CD8-positive, alpha-beta memory T cell (primary cell): ENCODE results near the gene GSTM3. TPM values are rescaled to one million over a fixed set of nuclear protein-coding genes. Genes with fewer than 3 reads are reported as not detected.
A peak's percentile ranks its signal among the peaks of the same experiment; 100 is the strongest.
"Not testable (repeated sequence)": the region's sequence is repeated elsewhere in the genome, so short reads cannot be mapped to it uniquely, and the experiment has no call there.

Source experiments
- CTCF ChIA-PET: fragments of 350-600 bp; sonication (Branson Sonifier 250); formaldehyde crosslinking; loops from one replicate; lab custom pipeline; 2021; ENCODE audit warnings: antibody characterized with exemption; lab: Charles Lee
- POLR2A ChIA-PET: fragments of 350-600 bp; sonication (Branson Sonifier 250); formaldehyde crosslinking; loops from one replicate; lab custom pipeline; 2021; ENCODE audit warnings: antibody characterized with exemption; lab: Charles Lee
- DNase-seq, 5 donors: peaks; one replicate each; pipeline versions ENCODE4 v3.0.0 to v3.0.0-alpha.2; 2020 to 2022; ENCODE audit warnings: mixed read lengths in 1 of 5
- H3K27ac ChIP-seq: one replicate; pipeline ENCODE4 v1.7.0; 2013; ENCODE audit warnings: low read depth, mild to moderate bottlenecking, low read length, moderate library complexity
- H3K27me3 ChIP-seq: 2 replicates; pipeline ENCODE4 v1.7.0; 2013; ENCODE audit warnings: low read length, mild to moderate bottlenecking; ENCODE audit not compliant: insufficient read depth, poor library complexity, severe bottlenecking
- H3K36me3 ChIP-seq: 2 replicates; pipeline ENCODE4 v1.7.0; 2013; ENCODE audit warnings: mild to moderate bottlenecking, low read length, moderate library complexity; ENCODE audit not compliant: insufficient read depth
- H3K4me1 ChIP-seq: 2 replicates; pipeline ENCODE4 v1.7.0; 2013; ENCODE audit warnings: mild to moderate bottlenecking, low read length, moderate library complexity; ENCODE audit not compliant: insufficient read depth
- H3K4me3 ChIP-seq: 2 replicates; pipeline ENCODE4 v1.7.0; 2013; ENCODE audit warnings: mild to moderate bottlenecking, low read length
- H3K9me3 ChIP-seq: 2 replicates; pipeline ENCODE4 v1.7.0; 2013; ENCODE audit warnings: mild to moderate bottlenecking, low read length
- H3K27ac Mint-ChIP-seq, 8 donors: one replicate each; pipeline ENCODE4 v1.8.0; 2020 to 2021; ENCODE audit warnings: mixed read lengths in 8 of 8, mild to moderate bottlenecking in 6 of 8, inconsistent platforms in 3 of 8, moderate library complexity in 3 of 8
- H3K27me3 Mint-ChIP-seq, 2 donors: one replicate each; pipeline ENCODE4 v1.8.0; 2020 to 2021; ENCODE audit warnings: mixed read lengths in 2 of 2, mild to moderate bottlenecking in 1 of 2, moderate library complexity in 1 of 2
- H3K36me3 Mint-ChIP-seq, 3 donors: one replicate each; pipeline ENCODE4 v1.8.0; 2020 to 2021; ENCODE audit warnings: mixed read lengths in 3 of 3, inconsistent platforms in 1 of 3, mild to moderate bottlenecking in 1 of 3
- H3K4me1 Mint-ChIP-seq, 3 donors: one replicate each; pipeline ENCODE4 v1.8.0; 2020 to 2021; ENCODE audit warnings: mixed read lengths in 3 of 3, inconsistent platforms in 1 of 3, mild to moderate bottlenecking in 1 of 3
- H3K4me3 Mint-ChIP-seq, 7 donors: one replicate each; pipeline ENCODE4 v1.8.0; 2020 to 2021; ENCODE audit warnings: mixed read lengths in 7 of 7, mild to moderate bottlenecking in 6 of 7, moderate library complexity in 4 of 7, inconsistent platforms in 2 of 7
- H3K9me3 Mint-ChIP-seq, 5 donors: one replicate each; pipeline ENCODE4 v1.8.0; 2020 to 2022; ENCODE audit warnings: mixed read lengths in 5 of 5, mild to moderate bottlenecking in 3 of 5, moderate library complexity in 2 of 5, inconsistent platforms in 1 of 5
- polyA plus RNA-seq: library from polyadenylated mRNA; unstranded; fragments of 300-500 nt; fragmentation: Illumina TruSeq; gene quantifications from one replicate; pipeline ENCODE4 v1.2.3, GENCODE V29; 2021
- total RNA-seq, 2 experiments: library from RNA; stranded (reverse); gene quantifications; one replicate each; pipeline ENCODE4 v1.2.3, GENCODE V29; 2021

GSTM3 gene
- total and polyA plus RNA-seq, 3 experiments from 2014 or later, result 7.2 to 23.1 (median 7.5) TPM

GRCh38 chr1:109757936-109758786 is 17.3 kb upstream of the GSTM3 start:
- peak in 1 of 5 donors; percentile 27 for DNase-seq
- H3K27me3 Mint-ChIP-seq, result peaks cover 0 to 3% of the 10 kb centered on the region in 2 donors
- no peaks in the 10 kb centered on the region for H3K4me1 Mint-ChIP-seq
- no peaks in the 10 kb centered on the region for H3K9me3 ChIP-seq
- no peaks in the 10 kb centered on the region for H3K27me3 ChIP-seq
- H3K36me3 ChIP-seq, result no peaks in the 10 kb centered on the region
- H3K4me1 ChIP-seq, result no peaks in the 10 kb centered on the region
- POLR2A ChIA-PET, result no interaction called here
- H3K27ac Mint-ChIP-seq, result no peak overlapping the region
- H3K9me3 Mint-ChIP-seq, result no peaks in the 10 kb centered on the region
- no peak overlapping the region for H3K4me3 Mint-ChIP-seq
- H3K36me3 Mint-ChIP-seq, result no peaks in the 10 kb centered on the region
- CTCF ChIA-PET, result no interaction called here
- no peak overlapping the region for H3K4me3 ChIP-seq
- no peak overlapping the region for H3K27ac ChIP-seq

- no peaks in the 10 kb centered on the region for H3K27me3 ChIP-seq
- Mint-ChIP-seq H3K27ac (no peak overlapping the region), H3K9me3 (no peaks in the 10 kb centered on the region), H3K4me3 (no peak overlapping the region), H3K4me1 (no peaks in the 10 kb centered on the region), H3K36me3 (no peaks in the 10 kb centered on the region), H3K27me3 (peaks cover 6 to 8% of the 10 kb centered on the region in 2 donors)
- CTCF ChIA-PET, result no interaction called here
- H3K4me3 ChIP-seq, result no peak overlapping the region
- no peaks in the 10 kb centered on the region for H3K36me3 ChIP-seq
- H3K4me1 ChIP-seq, result no peaks in the 10 kb centered on the region
- POLR2A ChIA-PET, result interaction anchor here (0.6 kb wide), 1 partner anchor 211 kb away, joined by 3 read pairs; no protein-coding TSS in a partner anchor
- DNase-seq, result peak in 1 of 5 donors; percentile 15
- H3K27ac ChIP-seq, result no peak overlapping the region
- no peaks in the 10 kb centered on the region for H3K9me3 ChIP-seq
Observed at GRCh38 chr1:109756848-109757521, 16.1 kb upstream of the GSTM3 start.

GRCh38 chr1:109756325-109756724 is 15.5 kb upstream of the GSTM3 start:
- CTCF ChIA-PET, H3K36me3 Mint-ChIP-seq, H3K36me3 ChIP-seq, H3K9me3 Mint-ChIP-seq, H3K4me1 Mint-ChIP-seq, H3K4me3 ChIP-seq, H3K27me3 ChIP-seq, H3K4me1 ChIP-seq, H3K4me3 Mint-ChIP-seq, H3K27ac ChIP-seq, H3K9me3 ChIP-seq: not testable (repeated sequence)
- POLR2A ChIA-PET, result interaction anchor here (0.6 kb wide), 1 partner anchor 210 kb away, joined by 3 read pairs; no protein-coding TSS in a partner anchor
- H3K27ac Mint-ChIP-seq, result peak overlapping the region in 1 of 8 donors; percentile 19
- peak in 1 of 5 donors; percentile 13 for DNase-seq
- peaks cover 11 to 13% of the 10 kb centered on the region in 2 donors for H3K27me3 Mint-ChIP-seq

GRCh38 chr1:109754738-109755137 is 13.9 kb upstream of the GSTM3 start:
- CTCF ChIA-PET, result interaction anchor here (1.7 kb wide), 1 partner anchor 230 kb away, joined by 6 read pairs; the partner anchor contains the start of gene AHCYL1

GRCh38 chr1:109751531-109752260 is 10.9 kb upstream of the GSTM3 start:
- Mint-ChIP-seq H3K27ac (no peak overlapping the region), H3K9me3 (no peaks in the 10 kb centered on the region), H3K4me3 (no peak overlapping the region), H3K4me1 (no peaks in the 10 kb centered on the region), H3K27me3 (peaks cover 27 to 33% of the 10 kb centered on the region in 2 donors), H3K36me3 (no peaks in the 10 kb centered on the region)
- H3K4me3 ChIP-seq, result no peak overlapping the region
- no peaks in the 10 kb centered on the region for H3K4me1 ChIP-seq
- H3K36me3 ChIP-seq, result no peaks in the 10 kb centered on the region
- DNase-seq, result peak in 1 of 5 donors; percentile 18
- no peaks in the 10 kb centered on the region for H3K27me3 ChIP-seq
- H3K27ac ChIP-seq, result no peak overlapping the region
- ChIA-PET POLR2A (no interaction called here), CTCF (interaction anchor here (1.3 kb wide), 1 partner anchor 109 kb away, joined by 4 read pairs; no protein-coding TSS in a partner anchor)
- H3K9me3 ChIP-seq, result no peaks in the 10 kb centered on the region

More at GRCh38 chr1:109754738-109755137, 13.9 kb upstream of the GSTM3 start:
- no peaks in the 10 kb centered on the region for H3K4me1 Mint-ChIP-seq
- H3K27me3 ChIP-seq, result no peaks in the 10 kb centered on the region
- no peak overlapping the region for H3K4me3 ChIP-seq
- no peaks in the 10 kb centered on the region for H3K9me3 ChIP-seq
- H3K4me1 ChIP-seq, result no peaks in the 10 kb centered on the region
- POLR2A ChIA-PET, result no interaction called here
- H3K27ac Mint-ChIP-seq, result peak overlapping the region in 1 of 8 donors; percentile 3
- H3K4me3 Mint-ChIP-seq, result no peak overlapping the region
- H3K27ac ChIP-seq, result no peak overlapping the region
- H3K9me3 Mint-ChIP-seq, result no peaks in the 10 kb centered on the region
- DNase-seq, result no peak
- no peaks in the 10 kb centered on the region for H3K36me3 Mint-ChIP-seq
- H3K36me3 ChIP-seq, result no peaks in the 10 kb centered on the region
- peaks cover 18 to 25% of the 10 kb centered on the region in 2 donors for H3K27me3 Mint-ChIP-seq

GRCh38 chr1:109750920-109751319 is 10.1 kb upstream of the GSTM3 start:
- ChIA-PET CTCF (interaction anchor here (0.6 to 1.3 kb wide), 2 partner anchors 26 to 108 kb away, joined by 3 to 4 read pairs; no protein-coding TSS in a partner anchor), POLR2A (no interaction called here)
- no peak overlapping the region for H3K27ac Mint-ChIP-seq
- H3K4me3 Mint-ChIP-seq, result no peak overlapping the region
- no peaks in the 10 kb centered on the region for H3K9me3 Mint-ChIP-seq
- H3K27me3 Mint-ChIP-seq, result peaks cover 25 to 33% of the 10 kb centered on the region in 2 donors
- peak in 1 of 5 donors; percentile 4 for DNase-seq
- Histone ChIP-seq H3K9me3 (no peaks in the 10 kb centered on the region), H3K27ac (no peak overlapping the region), H3K27me3 (no peaks in the 10 kb centered on the region), H3K36me3 (no peaks in the 10 kb centered on the region), H3K4me1 (no peaks in the 10 kb centered on the region), H3K4me3 (no peak overlapping the region)
- no peaks in the 10 kb centered on the region for H3K4me1 Mint-ChIP-seq
- no peaks in the 10 kb centered on the region for H3K36me3 Mint-ChIP-seq

- Histone ChIP-seq H3K36me3 (no peaks in the 10 kb centered on the region), H3K27me3 (no peaks in the 10 kb centered on the region), H3K9me3 (no peaks in the 10 kb centered on the region), H3K27ac (no peak overlapping the region), H3K4me1 (no peaks in the 10 kb centered on the region), H3K4me3 (no peak overlapping the region)
- Mint-ChIP-seq H3K36me3 (no peaks in the 10 kb centered on the region), H3K27me3 (peaks cover 26 to 33% of the 10 kb centered on the region in 2 donors), H3K4me3 (no peak overlapping the region), H3K27ac (no peak overlapping the region), H3K4me1 (no peaks in the 10 kb centered on the region), H3K9me3 (no peaks in the 10 kb centered on the region)
- POLR2A ChIA-PET, result no interaction called here
- CTCF ChIA-PET, result interaction anchor here (0.6 to 1.6 kb wide), 4 partner anchors 26 to 310 kb away, joined by 3 to 4 read pairs (median 4); partner anchors contain the start of gene AHCYL1
- peak in 1 of 5 donors; percentile 24 for DNase-seq
Observed at GRCh38 chr1:109750241-109750882, 9.5 kb upstream of the GSTM3 start.
